HepG2 (cell line): ENCODE results near the gene TMEM87A. TPM values are rescaled to one million over a fixed set of nuclear protein-coding genes. Genes with fewer than 3 reads are reported as not detected.

Experiments
- KIAA2018 ChIP-seq: sonication (generic); formaldehyde crosslinking; IDR thresholded peaks from 2 replicates; pipeline ENCODE4 v1.5.0; 2020; ENCODE audit warnings: mild to moderate bottlenecking, missing genetic modification reagents, borderline replicate concordance
- ZNF766 ChIP-seq: sonication (generic); formaldehyde crosslinking; IDR thresholded peaks from 2 replicates; pipeline ENCODE4 v1.5.0; 2020; ENCODE audit warnings: missing genetic modification reagents, borderline replicate concordance
- polyA plus RNA-seq, 8 experiments: library from polyadenylated mRNA; depleted of rRNA in 3 of 8; stranded (reverse) in 7 of 8; unstranded in 1 of 8; fragments of >200 nt; fragmentation: Illumina TruSeq in 4 of 8; extraction: Trizol in 4 of 8; gene quantifications; 2 replicates each; pipeline versions ENCODE4 v1.2.1 to v1.2.3, GENCODE V29; 2011 to 2016; ENCODE audit warnings: low read depth in 4 of 8, missing spikeins in 1 of 8, mixed read lengths in 1 of 8; ENCODE audit not compliant: insufficient read depth in 1 of 8
- total RNA-seq, 5 experiments: library from RNA; depleted of rRNA; stranded (reverse); fragments of >200 nt; fragmentation: Illumina TruSeq; extraction: Trizol; gene quantifications; 2 replicates each; pipeline ENCODE4 v1.2.3, GENCODE V29; 2016; ENCODE audit warnings: low read depth in 1 of 5

Gene TMEM87A
- total and polyA plus RNA-seq, 2 of the 13 experiments (the other 11 are each of a cell fraction or from before 2014, with no cell fraction given), result 20.2 to 42.8 TPM

GRCh38 chr15:42210696-42211095 is 62.5 kb downstream of the TMEM87A start (continued):
- no peak for TF ChIP-seq KIAA2018
- TF ChIP-seq ZNF766, result no peak
